ENCODE data around the gene NOD1.

Gene NOD1

GRCh38 chr7:30472081-30472783 lies 6.4 kb downstream of the NOD1 start:
- H3K27me3 Mint-ChIP-seq = no peaks in the 10 kb centered on the region
- peaks cover 75% of the 10 kb centered on the region for H3K4me1 Mint-ChIP-seq
- peaks cover 4% of the 10 kb centered on the region for H3K36me3 Mint-ChIP-seq (ENCODE audit: insufficient read depth)
- no peaks in the 10 kb centered on the region for H3K9me3 Mint-ChIP-seq
- no peak for DNase-seq (ENCODE audit: low spot score in 2 of 2)
- no peak overlapping the region for H3K4me3 Mint-ChIP-seq
- no peak overlapping the region for H3K27ac Mint-ChIP-seq (ENCODE audit: low read depth)
- ATAC-seq (replicated peaks; ENCODE audit: extremely low read depth, poor library complexity, severe bottlenecking) = no peak

- Mint-ChIP-seq H3K36me3 (ENCODE audit: insufficient read depth) (peaks cover 4% of the 10 kb centered on the region), H3K27ac (ENCODE audit: low read depth) (no peak overlapping the region), H3K27me3 (no peaks in the 10 kb centered on the region), H3K4me3 (no peak overlapping the region), H3K9me3 (no peaks in the 10 kb centered on the region), H3K4me1 (peaks cover 67% of the 10 kb centered on the region)
- ATAC-seq (replicated peaks; ENCODE audit: extremely low read depth, poor library complexity, severe bottlenecking) (no peak), DNase-seq (ENCODE audit: low spot score in 2 of 2) (no peak)
These were observed 7.4 kb downstream of the NOD1 start for GRCh38 chr7:30471205-30471604.

GRCh38 chr7:30470771-30471170 lies 7.8 kb downstream of the NOD1 start:
- ATAC-seq (replicated peaks; ENCODE audit: extremely low read depth, poor library complexity, severe bottlenecking) = no peak
- H3K4me1 Mint-ChIP-seq = peaks cover 67% of the 10 kb centered on the region
- no peaks in the 10 kb centered on the region for H3K27me3 Mint-ChIP-seq
- DNase-seq (ENCODE audit: low spot score in 2 of 2) = no peak
- peaks cover 4% of the 10 kb centered on the region for H3K36me3 Mint-ChIP-seq (ENCODE audit: insufficient read depth)
- no peak overlapping the region for H3K27ac Mint-ChIP-seq (ENCODE audit: low read depth)
- H3K4me3 Mint-ChIP-seq = no peak overlapping the region
- H3K9me3 Mint-ChIP-seq = no peaks in the 10 kb centered on the region

- peaks cover 4% of the 10 kb centered on the region for H3K36me3 Mint-ChIP-seq (ENCODE audit: insufficient read depth)
- H3K27ac Mint-ChIP-seq (ENCODE audit: low read depth) = no peak overlapping the region
- no peaks in the 10 kb centered on the region for H3K27me3 Mint-ChIP-seq
- peaks cover 70% of the 10 kb centered on the region for H3K4me1 Mint-ChIP-seq
- ATAC-seq (replicated peaks; ENCODE audit: extremely low read depth, poor library complexity, severe bottlenecking) (no peak), DNase-seq (ENCODE audit: low spot score in 2 of 2) (no peak)
- H3K9me3 Mint-ChIP-seq = no peaks in the 10 kb centered on the region
- no peak overlapping the region for H3K4me3 Mint-ChIP-seq
These were observed 8.3 kb downstream of the NOD1 start for GRCh38 chr7:30470163-30470770.

GRCh38 chr7:30469303-30469702 lies 9.3 kb downstream of the NOD1 start:
- Mint-ChIP-seq H3K27me3 (no peaks in the 10 kb centered on the region), H3K4me1 (peaks cover 70% of the 10 kb centered on the region), H3K36me3 (ENCODE audit: insufficient read depth) (peaks cover 4% of the 10 kb centered on the region), H3K4me3 (no peak overlapping the region), H3K9me3 (no peaks in the 10 kb centered on the region), H3K27ac (ENCODE audit: low read depth) (no peak overlapping the region)
- DNase-seq (ENCODE audit: low spot score in 2 of 2) (no peak), ATAC-seq (replicated peaks; ENCODE audit: extremely low read depth, poor library complexity, severe bottlenecking) (no peak)

GRCh38 chr7:30468791-30469190 lies 9.8 kb downstream of the NOD1 start:
- no peak overlapping the region for H3K4me3 Mint-ChIP-seq
- H3K9me3 Mint-ChIP-seq = no peaks in the 10 kb centered on the region
- no peak overlapping the region for H3K27ac Mint-ChIP-seq (ENCODE audit: low read depth)
- peaks cover 70% of the 10 kb centered on the region for H3K4me1 Mint-ChIP-seq
- ATAC-seq (replicated peaks; ENCODE audit: extremely low read depth, poor library complexity, severe bottlenecking) = no peak
- peaks cover 8% of the 10 kb centered on the region for H3K36me3 Mint-ChIP-seq (ENCODE audit: insufficient read depth)
- no peaks in the 10 kb centered on the region for H3K27me3 Mint-ChIP-seq
- no peak for DNase-seq (ENCODE audit: low spot score in 2 of 2)

- H3K4me1 Mint-ChIP-seq = peaks cover 64% of the 10 kb centered on the region
- H3K27ac Mint-ChIP-seq (ENCODE audit: low read depth) = no peak overlapping the region
- no peaks in the 10 kb centered on the region for H3K27me3 Mint-ChIP-seq
- DNase-seq (ENCODE audit: low spot score in 2 of 2) (no peak), ATAC-seq (replicated peaks; ENCODE audit: extremely low read depth, poor library complexity, severe bottlenecking) (no peak)
- no peak overlapping the region for H3K4me3 Mint-ChIP-seq
- H3K9me3 Mint-ChIP-seq = no peaks in the 10 kb centered on the region
- H3K36me3 Mint-ChIP-seq (ENCODE audit: insufficient read depth) = peaks cover 11% of the 10 kb centered on the region
These were observed 10.5 kb downstream of the NOD1 start for GRCh38 chr7:30468041-30468440.

- ATAC-seq (replicated peaks; ENCODE audit: extremely low read depth, poor library complexity, severe bottlenecking) = no peak
- Mint-ChIP-seq H3K4me1 (peaks cover 59% of the 10 kb centered on the region), H3K36me3 (ENCODE audit: insufficient read depth) (peaks cover 15% of the 10 kb centered on the region), H3K27ac (ENCODE audit: low read depth) (no peak overlapping the region), H3K27me3 (no peaks in the 10 kb centered on the region), H3K9me3 (no peaks in the 10 kb centered on the region), H3K4me3 (no peak overlapping the region)
- DNase-seq (ENCODE audit: low spot score in 2 of 2) = no peak
These were observed 11.3 kb downstream of the NOD1 start for GRCh38 chr7:30467271-30467670.

- Mint-ChIP-seq H3K36me3 (ENCODE audit: insufficient read depth) (peaks cover 15% of the 10 kb centered on the region), H3K4me3 (no peak overlapping the region), H3K9me3 (no peaks in the 10 kb centered on the region), H3K27ac (ENCODE audit: low read depth) (no peak overlapping the region), H3K27me3 (no peaks in the 10 kb centered on the region), H3K4me1 (peaks cover 49% of the 10 kb centered on the region)
- DNase-seq (ENCODE audit: low spot score in 2 of 2) (no peak), ATAC-seq (replicated peaks; ENCODE audit: extremely low read depth, poor library complexity, severe bottlenecking) (no peak)
These were observed 12.3 kb downstream of the NOD1 start for GRCh38 chr7:30466266-30466665.

GRCh38 chr7:30465811-30466180 lies 12.8 kb downstream of the NOD1 start:
- Mint-ChIP-seq H3K4me3 (no peak overlapping the region), H3K27ac (ENCODE audit: low read depth) (no peak overlapping the region), H3K9me3 (no peaks in the 10 kb centered on the region), H3K36me3 (ENCODE audit: insufficient read depth) (peaks cover 15% of the 10 kb centered on the region), H3K27me3 (no peaks in the 10 kb centered on the region), H3K4me1 (peaks cover 44% of the 10 kb centered on the region)
- no peak for DNase-seq (ENCODE audit: low spot score in 2 of 2)
- ATAC-seq (replicated peaks; ENCODE audit: extremely low read depth, poor library complexity, severe bottlenecking) = no peak

- peaks cover 39% of the 10 kb centered on the region for H3K4me1 Mint-ChIP-seq
- DNase-seq (ENCODE audit: low spot score in 2 of 2) (no peak), ATAC-seq (replicated peaks; ENCODE audit: extremely low read depth, poor library complexity, severe bottlenecking) (no peak)
- H3K36me3 Mint-ChIP-seq (ENCODE audit: insufficient read depth) = peaks cover 13% of the 10 kb centered on the region
- no peak overlapping the region for H3K4me3 Mint-ChIP-seq
- no peaks in the 10 kb centered on the region for H3K27me3 Mint-ChIP-seq
- H3K9me3 Mint-ChIP-seq = no peaks in the 10 kb centered on the region
- no peak overlapping the region for H3K27ac Mint-ChIP-seq (ENCODE audit: low read depth)
These were observed 13.4 kb downstream of the NOD1 start for GRCh38 chr7:30465046-30465810.

GRCh38 chr7:30464231-30464671 lies 14.3 kb downstream of the NOD1 start:
- ATAC-seq (replicated peaks; ENCODE audit: extremely low read depth, poor library complexity, severe bottlenecking) (no peak), DNase-seq (ENCODE audit: low spot score in 2 of 2) (no peak)
- no peaks in the 10 kb centered on the region for H3K9me3 Mint-ChIP-seq
- H3K36me3 Mint-ChIP-seq (ENCODE audit: insufficient read depth) = peaks cover 18% of the 10 kb centered on the region
- peaks cover 36% of the 10 kb centered on the region for H3K4me1 Mint-ChIP-seq
- no peaks in the 10 kb centered on the region for H3K27me3 Mint-ChIP-seq
- H3K27ac Mint-ChIP-seq (ENCODE audit: low read depth) = no peak overlapping the region
- no peak overlapping the region for H3K4me3 Mint-ChIP-seq
